VCaP (cell line): ENCODE data around the gene CYP27A1.

Experiments used
- H3K27ac ChIP-seq: fragments of 450-650 bp; 2 replicates; pipeline ENCODE4 v1.5.1; 2017
- CTCF ChIP-seq: fragments of 450-650 bp; conservative IDR thresholded peaks from 2 replicates; pipeline ENCODE4 v1.5.1; 2017; ENCODE audit warnings: mild to moderate bottlenecking, moderate library complexity

The CYP27A1 gene

GRCh38 chr2:218805627-218806026, 23.7 kb downstream of the CYP27A1 start:
- no peak overlapping the region for H3K27ac ChIP-seq
- TF ChIP-seq CTCF: no peak

- no peak overlapping the region for H3K27ac ChIP-seq
- no peak for TF ChIP-seq CTCF
These were observed 24.5 kb downstream of the CYP27A1 start for GRCh38 chr2:218806346-218806978.

- no peak for TF ChIP-seq CTCF
- no peak overlapping the region for H3K27ac ChIP-seq
These were observed 25.7 kb downstream of the CYP27A1 start for GRCh38 chr2:218807626-218808025.

GRCh38 chr2:218809515-218809914, 27.6 kb downstream of the CYP27A1 start:
- no peak overlapping the region for H3K27ac ChIP-seq
- no peak for TF ChIP-seq CTCF

- H3K27ac ChIP-seq: no peak overlapping the region
These were observed 28.3 kb downstream of the CYP27A1 start for GRCh38 chr2:218810256-218810655.

GRCh38 chr2:218811382-218811781, 29.4 kb downstream of the CYP27A1 start:
- no peak for TF ChIP-seq CTCF
- no peak overlapping the region for H3K27ac ChIP-seq

More at GRCh38 chr2:218810256-218810655, 28.3 kb downstream of the CYP27A1 start:
- TF ChIP-seq CTCF: no peak

- H3K27ac ChIP-seq: no peak overlapping the region
- no peak for TF ChIP-seq CTCF
These were observed 30.3 kb downstream of the CYP27A1 start for GRCh38 chr2:218812096-218812815.
